HepG2 (cell line): Measurements from ENCODE around the gene SMYD4. TPM values are rescaled to one million over a fixed set of nuclear protein-coding genes. Genes with fewer than 3 reads are reported as not detected.

Experiments
- ARNTL ChIP-seq: sonication (generic); formaldehyde crosslinking; IDR thresholded peaks from 2 replicates; pipeline ENCODE4 v1.4.0; 2020; ENCODE audit warnings: mild to moderate bottlenecking, missing genetic modification reagents
- CAMTA2 ChIP-seq: sonication (generic); formaldehyde crosslinking; IDR thresholded peaks from 2 replicates; pipeline ENCODE4 v1.4.0; 2020; ENCODE audit warnings: mild to moderate bottlenecking, missing genetic modification reagents, borderline replicate concordance
- CCDC6 ChIP-seq: sonication (generic); formaldehyde crosslinking; IDR thresholded peaks from 2 replicates; pipeline ENCODE4 v1.8.1; 2022; ENCODE audit warnings: mild to moderate bottlenecking, missing genetic modification reagents, moderate library complexity
- DMAP1 ChIP-seq: IDR thresholded peaks from 2 replicates; pipeline ENCODE4 v1.6.1; 2016
- FOXA3 ChIP-seq: IDR thresholded peaks from 2 replicates; pipeline ENCODE4 v1.6.1; 2016; ENCODE audit warnings: missing genetic modification reagents, missing compliant biosample characterization
- KDM5B ChIP-seq: sonication (generic); formaldehyde crosslinking; IDR thresholded peaks from 2 replicates; pipeline ENCODE4 v1.4.0; 2020; ENCODE audit warnings: missing genetic modification reagents, mild to moderate bottlenecking, borderline replicate concordance
- KLF6 ChIP-seq: IDR thresholded peaks from 2 replicates; pipeline ENCODE4 v1.8.0; 2016; ENCODE audit warnings: missing biosample characterization, missing genetic modification reagents
- MED1 ChIP-seq: sonication (generic); formaldehyde crosslinking; IDR thresholded peaks from 2 replicates; pipeline ENCODE4 v1.4.0; 2020; ENCODE audit warnings: missing genetic modification reagents
- MLXIP ChIP-seq: sonication (generic); formaldehyde crosslinking; IDR thresholded peaks from 2 replicates; pipeline ENCODE4 v1.9.0; 2021; ENCODE audit warnings: missing genetic modification reagents, borderline replicate concordance
- PBX2 ChIP-seq: IDR thresholded peaks from 2 replicates; pipeline ENCODE4 v1.6.1; 2016; ENCODE audit warnings: control low read depth
- TEAD3 ChIP-seq: optimal IDR thresholded peaks from 2 replicates; pipeline ENCODE3; 2016; ENCODE audit warnings: borderline replicate concordance
- TFAP4 ChIP-seq: sonication (generic); IDR thresholded peaks from 2 replicates; pipeline ENCODE4 v1.6.1; 2016; ENCODE audit warnings: low read depth, borderline replicate concordance
- THAP8 ChIP-seq: sonication (generic); formaldehyde crosslinking; IDR thresholded peaks from 2 replicates; pipeline ENCODE4 v1.5.1; 2020; ENCODE audit warnings: missing genetic modification reagents, mild to moderate bottlenecking, borderline replicate concordance
- YEATS2 ChIP-seq: sonication (generic); formaldehyde crosslinking; IDR thresholded peaks from 2 replicates; pipeline ENCODE4 v1.4.0; 2020; ENCODE audit warnings: missing genetic modification reagents, borderline replicate concordance
- ZBTB2 ChIP-seq: sonication (generic); formaldehyde crosslinking; IDR thresholded peaks from 2 replicates; pipeline ENCODE4 v1.8.0; 2022; ENCODE audit warnings: low read depth, missing genetic modification reagents
- ZBTB44 ChIP-seq: sonication (generic); formaldehyde crosslinking; IDR thresholded peaks from 2 replicates; pipeline ENCODE4 v1.4.0; 2020; ENCODE audit warnings: missing genetic modification reagents
- ZEB1 ChIP-seq: IDR thresholded peaks from 2 replicates; pipeline ENCODE4 v1.6.1; 2012; ENCODE audit warnings: mild to moderate bottlenecking, low read depth, inconsistent platforms; ENCODE audit not compliant: insufficient replicate concordance
- ZNF251 ChIP-seq: sonication (generic); formaldehyde crosslinking; IDR thresholded peaks from 2 replicates; pipeline ENCODE4 v1.9.0; 2021; ENCODE audit warnings: mild to moderate bottlenecking, missing genetic modification reagents
- ZNF30 ChIP-seq: sonication (generic); formaldehyde crosslinking; IDR thresholded peaks from 2 replicates; pipeline ENCODE4 v1.5.0; 2020; ENCODE audit warnings: mild to moderate bottlenecking, missing genetic modification reagents
- ZNF335 ChIP-seq: sonication (generic); formaldehyde crosslinking; IDR thresholded peaks from 2 replicates; pipeline ENCODE4 v1.4.0; 2020; ENCODE audit warnings: missing genetic modification reagents
- ZNF468 ChIP-seq: sonication (generic); formaldehyde crosslinking; IDR thresholded peaks from 2 replicates; pipeline ENCODE4 v1.8.0; 2022; ENCODE audit warnings: mild to moderate bottlenecking, moderate library complexity, missing genetic modification reagents
- ZNF768 ChIP-seq: sonication (generic); formaldehyde crosslinking; IDR thresholded peaks from 2 replicates; pipeline ENCODE4 v1.4.0; 2020; ENCODE audit warnings: missing genetic modification reagents
- polyA plus RNA-seq, 8 experiments: library from polyadenylated mRNA; depleted of rRNA in 3 of 8; stranded (reverse) in 7 of 8; unstranded in 1 of 8; fragments of >200 nt; fragmentation: Illumina TruSeq in 4 of 8; extraction: Trizol in 4 of 8; gene quantifications; 2 replicates each; pipeline versions ENCODE4 v1.2.1 to v1.2.3, GENCODE V29; 2011 to 2016; ENCODE audit warnings: low read depth in 4 of 8, missing spikeins in 1 of 8, mixed read lengths in 1 of 8; ENCODE audit not compliant: insufficient read depth in 1 of 8
- total RNA-seq, 5 experiments: library from RNA; depleted of rRNA; stranded (reverse); fragments of >200 nt; fragmentation: Illumina TruSeq; extraction: Trizol; gene quantifications; 2 replicates each; pipeline ENCODE4 v1.2.3, GENCODE V29; 2016; ENCODE audit warnings: low read depth in 1 of 5

SMYD4 gene
- total and polyA plus RNA-seq, 2 of the 13 experiments (the other 11 are each of a cell fraction or from before 2014, with no cell fraction given): 7.4 to 11.3 TPM

- TF ChIP-seq MLXIP (CRISPR knock-in tag) (0 out of 2 replicates have a peak, but pooled peaks have one; percentile 21), TFAP4 (peak; percentile 96), YEATS2 (CRISPR knock-in tag) (no peak; the same call in 1 of the 2 replicates), ZNF335 (CRISPR knock-in tag) (no peak), ZBTB44 (CRISPR knock-in tag) (0 out of 2 replicates have a peak, but pooled peaks have one; percentile 53), ZNF468 (no peak), KDM5B (CRISPR knock-in tag) (no peak), CAMTA2 (CRISPR knock-in tag) (no peak), DMAP1 (CRISPR knock-in tag) (peak; percentile 69; the same call in 1 of the 2 replicates), FOXA3 (CRISPR knock-in tag) (peak; percentile 89), ZNF30 (CRISPR knock-in tag) (0 out of 2 replicates have a peak, but pooled peaks have one; percentile 14), KLF6 (peak; percentile 83; the same call in 1 of the 2 replicates), ZEB1 (peak; percentile 65), ZNF251 (CRISPR knock-in tag) (no peak), TEAD3 (CRISPR knock-in tag) (peak; percentile 62), MED1 (peak; percentile 92), THAP8 (CRISPR knock-in tag) (no peak), CCDC6 (CRISPR knock-in tag) (no peak), ZBTB2 (CRISPR knock-in tag) (no peak), ZNF768 (CRISPR knock-in tag) (peak; percentile 98), PBX2 (CRISPR knock-in tag) (no peak), ARNTL (CRISPR knock-in tag) (peak; percentile 72; the same call in 1 of the 2 replicates)
Measured at GRCh38 chr17:1742371-1743087, 87.2 kb downstream of the SMYD4 start, which contains the start of gene SERPINF2 (continued).
